PFSK-1 (cell line): ENCODE results near the gene FBXW11.

ENCODE experiments used
- FOXP2 ChIP-seq: optimal IDR thresholded peaks from 2 replicates; pipeline ENCODE3; 2011; ENCODE audit warnings: borderline replicate concordance, control low read depth, inconsistent platforms; ENCODE audit not compliant: insufficient read depth; ENCODE audit errors: extremely low read length, extremely low read depth
- POLR2AphosphoS5 ChIP-seq: IDR thresholded peaks from 2 replicates; pipeline ENCODE4 v1.6.1; 2012; ENCODE audit warnings: low read depth, mild to moderate bottlenecking, control low read depth, low read length, moderate library complexity
- SIN3A ChIP-seq: IDR thresholded peaks from 2 replicates; pipeline ENCODE4 v1.6.1; 2012; ENCODE audit warnings: mild to moderate bottlenecking, low read length, moderate library complexity, borderline replicate concordance; ENCODE audit not compliant: insufficient read depth
- TAF1 ChIP-seq: IDR thresholded peaks from 2 replicates; pipeline ENCODE4 v1.6.1; 2012; ENCODE audit warnings: low read length, control low read depth, borderline replicate concordance; ENCODE audit not compliant: insufficient read depth
- TF ChIP-seq, protein P1 (sequence below), 2 experiments: IDR thresholded peaks; 2 replicates each; pipeline versions ENCODE4 v1.6.1 to v1.8.0; 2011 to 2012; ENCODE audit warnings: low read depth in 2 of 2, low read length in 2 of 2, control low read depth in 1 of 2, inconsistent platforms in 1 of 2, mild to moderate bottlenecking in 1 of 2, moderate library complexity in 1 of 2; ENCODE audit not compliant: insufficient read depth in 1 of 2

DNA sequence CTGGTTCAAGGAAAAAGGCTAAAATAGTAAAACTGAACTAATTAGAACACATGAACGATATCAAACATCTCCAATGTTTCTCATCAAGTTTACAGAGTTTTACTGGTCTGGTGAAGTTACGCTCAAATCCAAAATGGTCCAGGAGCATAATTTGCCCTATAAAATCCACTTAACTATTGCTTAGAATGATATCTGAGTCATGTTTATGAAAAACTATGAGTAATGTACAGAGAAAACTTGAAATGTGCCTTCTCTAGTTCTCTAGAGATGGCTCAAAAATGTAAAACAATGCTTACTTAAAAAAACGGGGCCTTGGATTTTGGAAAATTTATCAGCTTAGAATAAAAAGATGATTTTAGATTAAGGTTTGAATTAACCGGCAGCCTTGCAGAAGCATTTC lies 108.1 kb downstream of the FBXW11 start:
- no peak for TF ChIP-seq POLR2AphosphoS5
- TF ChIP-seq, protein P1, sequence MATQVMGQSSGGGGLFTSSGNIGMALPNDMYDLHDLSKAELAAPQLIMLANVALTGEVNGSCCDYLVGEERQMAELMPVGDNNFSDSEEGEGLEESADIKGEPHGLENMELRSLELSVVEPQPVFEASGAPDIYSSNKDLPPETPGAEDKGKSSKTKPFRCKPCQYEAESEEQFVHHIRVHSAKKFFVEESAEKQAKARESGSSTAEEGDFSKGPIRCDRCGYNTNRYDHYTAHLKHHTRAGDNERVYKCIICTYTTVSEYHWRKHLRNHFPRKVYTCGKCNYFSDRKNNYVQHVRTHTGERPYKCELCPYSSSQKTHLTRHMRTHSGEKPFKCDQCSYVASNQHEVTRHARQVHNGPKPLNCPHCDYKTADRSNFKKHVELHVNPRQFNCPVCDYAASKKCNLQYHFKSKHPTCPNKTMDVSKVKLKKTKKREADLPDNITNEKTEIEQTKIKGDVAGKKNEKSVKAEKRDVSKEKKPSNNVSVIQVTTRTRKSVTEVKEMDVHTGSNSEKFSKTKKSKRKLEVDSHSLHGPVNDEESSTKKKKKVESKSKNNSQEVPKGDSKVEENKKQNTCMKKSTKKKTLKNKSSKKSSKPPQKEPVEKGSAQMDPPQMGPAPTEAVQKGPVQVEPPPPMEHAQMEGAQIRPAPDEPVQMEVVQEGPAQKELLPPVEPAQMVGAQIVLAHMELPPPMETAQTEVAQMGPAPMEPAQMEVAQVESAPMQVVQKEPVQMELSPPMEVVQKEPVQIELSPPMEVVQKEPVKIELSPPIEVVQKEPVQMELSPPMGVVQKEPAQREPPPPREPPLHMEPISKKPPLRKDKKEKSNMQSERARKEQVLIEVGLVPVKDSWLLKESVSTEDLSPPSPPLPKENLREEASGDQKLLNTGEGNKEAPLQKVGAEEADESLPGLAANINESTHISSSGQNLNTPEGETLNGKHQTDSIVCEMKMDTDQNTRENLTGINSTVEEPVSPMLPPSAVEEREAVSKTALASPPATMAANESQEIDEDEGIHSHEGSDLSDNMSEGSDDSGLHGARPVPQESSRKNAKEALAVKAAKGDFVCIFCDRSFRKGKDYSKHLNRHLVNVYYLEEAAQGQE (IDR thresholded peaks at IDR 0.05; ENCODE audit: insufficient read depth in 1 of 2, low read depth in 2 of 2, low read length in 2 of 2): no peak
- no peak for TF ChIP-seq TAF1
- TF ChIP-seq SIN3A: no peak
- no peak for TF ChIP-seq FOXP2
